ENCODE measurements around the gene HOXC13. TPM values are rescaled to one million over a fixed set of nuclear protein-coding genes. Genes with fewer than 3 reads are reported as not detected.

HOXC13 gene
- total and polyA plus RNA-seq, 2 of the 13 experiments (the other 11 are each of a cell fraction or from before 2014, with no cell fraction given): 0.07 TPM; not detected in 1

- TF ChIP-seq, protein P1, sequence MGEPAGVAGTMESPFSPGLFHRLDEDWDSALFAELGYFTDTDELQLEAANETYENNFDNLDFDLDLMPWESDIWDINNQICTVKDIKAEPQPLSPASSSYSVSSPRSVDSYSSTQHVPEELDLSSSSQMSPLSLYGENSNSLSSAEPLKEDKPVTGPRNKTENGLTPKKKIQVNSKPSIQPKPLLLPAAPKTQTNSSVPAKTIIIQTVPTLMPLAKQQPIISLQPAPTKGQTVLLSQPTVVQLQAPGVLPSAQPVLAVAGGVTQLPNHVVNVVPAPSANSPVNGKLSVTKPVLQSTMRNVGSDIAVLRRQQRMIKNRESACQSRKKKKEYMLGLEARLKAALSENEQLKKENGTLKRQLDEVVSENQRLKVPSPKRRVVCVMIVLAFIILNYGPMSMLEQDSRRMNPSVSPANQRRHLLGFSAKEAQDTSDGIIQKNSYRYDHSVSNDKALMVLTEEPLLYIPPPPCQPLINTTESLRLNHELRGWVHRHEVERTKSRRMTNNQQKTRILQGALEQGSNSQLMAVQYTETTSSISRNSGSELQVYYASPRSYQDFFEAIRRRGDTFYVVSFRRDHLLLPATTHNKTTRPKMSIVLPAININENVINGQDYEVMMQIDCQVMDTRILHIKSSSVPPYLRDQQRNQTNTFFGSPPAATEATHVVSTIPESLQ (CRISPR knock-in tag; conservative IDR thresholded peaks at IDR 0.05): no peak
- TF ChIP-seq, protein P2, sequence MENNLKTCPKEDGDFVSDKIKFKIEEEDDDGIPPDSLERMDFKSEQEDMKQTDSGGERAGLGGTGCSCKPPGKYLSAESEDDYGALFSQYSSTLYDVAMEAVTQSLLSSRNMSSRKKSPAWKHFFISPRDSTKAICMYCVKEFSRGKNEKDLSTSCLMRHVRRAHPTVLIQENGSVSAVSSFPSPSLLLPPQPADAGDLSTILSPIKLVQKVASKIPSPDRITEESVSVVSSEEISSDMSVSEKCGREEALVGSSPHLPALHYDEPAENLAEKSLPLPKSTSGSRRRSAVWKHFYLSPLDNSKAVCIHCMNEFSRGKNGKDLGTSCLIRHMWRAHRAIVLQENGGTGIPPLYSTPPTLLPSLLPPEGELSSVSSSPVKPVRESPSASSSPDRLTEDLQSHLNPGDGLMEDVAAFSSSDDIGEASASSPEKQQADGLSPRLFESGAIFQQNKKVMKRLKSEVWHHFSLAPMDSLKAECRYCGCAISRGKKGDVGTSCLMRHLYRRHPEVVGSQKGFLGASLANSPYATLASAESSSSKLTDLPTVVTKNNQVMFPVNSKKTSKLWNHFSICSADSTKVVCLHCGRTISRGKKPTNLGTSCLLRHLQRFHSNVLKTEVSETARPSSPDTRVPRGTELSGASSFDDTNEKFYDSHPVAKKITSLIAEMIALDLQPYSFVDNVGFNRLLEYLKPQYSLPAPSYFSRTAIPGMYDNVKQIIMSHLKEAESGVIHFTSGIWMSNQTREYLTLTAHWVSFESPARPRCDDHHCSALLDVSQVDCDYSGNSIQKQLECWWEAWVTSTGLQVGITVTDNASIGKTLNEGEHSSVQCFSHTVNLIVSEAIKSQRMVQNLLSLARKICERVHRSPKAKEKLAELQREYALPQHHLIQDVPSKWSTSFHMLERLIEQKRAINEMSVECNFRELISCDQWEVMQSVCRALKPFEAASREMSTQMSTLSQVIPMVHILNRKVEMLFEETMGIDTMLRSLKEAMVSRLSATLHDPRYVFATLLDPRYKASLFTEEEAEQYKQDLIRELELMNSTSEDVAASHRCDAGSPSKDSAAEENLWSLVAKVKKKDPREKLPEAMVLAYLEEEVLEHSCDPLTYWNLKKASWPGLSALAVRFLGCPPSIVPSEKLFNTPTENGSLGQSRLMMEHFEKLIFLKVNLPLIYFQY (CRISPR knock-in tag; IDR thresholded peaks at IDR 0.05; ENCODE audit: borderline replicate concordance): peak; percentile 82; the same call in 1 of the 2 replicates
- TF ChIP-seq TFDP1 (CRISPR knock-in tag; IDR thresholded peaks at IDR 0.05; ENCODE audit: borderline replicate concordance) (peak; percentile 75; the same call in 1 of the 2 replicates), HNF4A (CRISPR knock-in tag; IDR thresholded peaks at IDR 0.05) (peak; percentile 91), GATAD2A (CRISPR knock-in tag; IDR thresholded peaks at IDR 0.05) (peak; percentile 41), ASH2L (IDR thresholded peaks at IDR 0.05; ENCODE audit: insufficient read length, low read depth, low read length) (peak; percentile 19), ZSCAN20 (CRISPR knock-in tag; IDR thresholded peaks at IDR 0.05; ENCODE audit: borderline replicate concordance) (0 out of 2 replicates have a peak, but pooled peaks have one; percentile 59), ZNF768 (CRISPR knock-in tag; IDR thresholded peaks at IDR 0.05) (0 out of 2 replicates have a peak, but pooled peaks have one; percentile 25), PAXIP1 (CRISPR knock-in tag; conservative IDR thresholded peaks at IDR 0.05) (peak; percentile 45; the same call in 1 of the 2 replicates), ZNF431 (CRISPR knock-in tag; IDR thresholded peaks at IDR 0.05; ENCODE audit: borderline replicate concordance, low read depth) (0 out of 2 replicates have a peak, but pooled peaks have one; percentile 35)
- TF ChIP-seq, protein P3, sequence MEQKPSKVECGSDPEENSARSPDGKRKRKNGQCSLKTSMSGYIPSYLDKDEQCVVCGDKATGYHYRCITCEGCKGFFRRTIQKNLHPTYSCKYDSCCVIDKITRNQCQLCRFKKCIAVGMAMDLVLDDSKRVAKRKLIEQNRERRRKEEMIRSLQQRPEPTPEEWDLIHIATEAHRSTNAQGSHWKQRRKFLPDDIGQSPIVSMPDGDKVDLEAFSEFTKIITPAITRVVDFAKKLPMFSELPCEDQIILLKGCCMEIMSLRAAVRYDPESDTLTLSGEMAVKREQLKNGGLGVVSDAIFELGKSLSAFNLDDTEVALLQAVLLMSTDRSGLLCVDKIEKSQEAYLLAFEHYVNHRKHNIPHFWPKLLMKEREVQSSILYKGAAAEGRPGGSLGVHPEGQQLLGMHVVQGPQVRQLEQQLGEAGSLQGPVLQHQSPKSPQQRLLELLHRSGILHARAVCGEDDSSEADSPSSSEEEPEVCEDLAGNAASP (CRISPR knock-in tag; IDR thresholded peaks at IDR 0.05; ENCODE audit: borderline replicate concordance): 0 out of 2 replicates have a peak, but pooled peaks have one; percentile 34
- TF ChIP-seq, protein P4, sequence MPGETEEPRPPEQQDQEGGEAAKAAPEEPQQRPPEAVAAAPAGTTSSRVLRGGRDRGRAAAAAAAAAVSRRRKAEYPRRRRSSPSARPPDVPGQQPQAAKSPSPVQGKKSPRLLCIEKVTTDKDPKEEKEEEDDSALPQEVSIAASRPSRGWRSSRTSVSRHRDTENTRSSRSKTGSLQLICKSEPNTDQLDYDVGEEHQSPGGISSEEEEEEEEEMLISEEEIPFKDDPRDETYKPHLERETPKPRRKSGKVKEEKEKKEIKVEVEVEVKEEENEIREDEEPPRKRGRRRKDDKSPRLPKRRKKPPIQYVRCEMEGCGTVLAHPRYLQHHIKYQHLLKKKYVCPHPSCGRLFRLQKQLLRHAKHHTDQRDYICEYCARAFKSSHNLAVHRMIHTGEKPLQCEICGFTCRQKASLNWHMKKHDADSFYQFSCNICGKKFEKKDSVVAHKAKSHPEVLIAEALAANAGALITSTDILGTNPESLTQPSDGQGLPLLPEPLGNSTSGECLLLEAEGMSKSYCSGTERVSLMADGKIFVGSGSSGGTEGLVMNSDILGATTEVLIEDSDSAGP (CRISPR knock-in tag; IDR thresholded peaks at IDR 0.05; ENCODE audit: borderline replicate concordance): peak; percentile 41; the same call in 1 of the 2 replicates
These were observed 55.8 kb downstream of the HOXC13 start (continued) for GRCh38 chr12:53994264-53995001.

Data from HepG2 (cell line).